GM12878 (cell line): ENCODE results near the gene ABHD11. TPM values are rescaled to one million over a fixed set of nuclear protein-coding genes. Genes with fewer than 3 reads are reported as not detected.

ENCODE experiments used
- ATAC-seq: fragments of 200-7000 bp; cut with Tn5 transposase; 3 replicates; pipeline ENCODE4 v1.9.1; 2020; ENCODE audit warnings: mild to moderate bottlenecking, moderate library complexity
- BruUV-seq: library from RNA; stranded (reverse); fragments of 400-500 nt; replicated peaks from 2 replicates; lab custom pipeline; 2021; lab: Mats Ljungman, UMichigan
- CTCF ChIA-PET: fragments of 300-600 bp; sonication (Branson Sonifier 250); formaldehyde crosslinking; extraction: SDS; loops from one replicate; lab custom pipeline; 2021; ENCODE audit warnings: inconsistent platforms; lab: Yijun Ruan, JAX
- POLR2A ChIA-PET: fragments of 350-600 bp; formaldehyde crosslinking; extraction: SDS; loops from one replicate; lab custom pipeline; 2021; ENCODE audit warnings: inconsistent platforms; lab: Charles Lee
- RAD21 ChIA-PET: fragments of 300-600 bp; sonication (Branson Sonifier 250); formaldehyde crosslinking; loops from one replicate; lab custom pipeline; 2023; ENCODE audit warnings: antibody characterized with exemption; ENCODE audit not compliant: unreplicated experiment; lab: Charles Lee
- SMC1A ChIA-PET: fragments of 300-600 bp; sonication (Branson Sonifier 250); formaldehyde crosslinking; loops from one replicate; lab custom pipeline; 2023; ENCODE audit not compliant: unreplicated experiment, uncharacterized antibody; lab: Charles Lee
- DNase-seq: peaks from one replicate; pipeline ENCODE4 v3.0.0-alpha.2; 2011; ENCODE audit warnings: low read depth, low spot score
- FAIRE-seq: peaks from 3 replicates; lab custom pipeline; 2011; peaks lifted over from hg19 to GRCh38; lab: Jason Lieb, UNC
- H2AFZ ChIP-seq: 2 replicates; pipeline ENCODE4 v1.6.0; 2011; ENCODE audit warnings: low read depth, low read length, control low read depth; ENCODE audit not compliant: control insufficient read depth
- H3K27ac ChIP-seq: 2 replicates; pipeline ENCODE4 v1.5.1; 2011; ENCODE audit warnings: control low read depth; ENCODE audit not compliant: control insufficient read depth, insufficient read depth
- H3K27me3 ChIP-seq, 2 experiments: replicated peaks in 1 of 2; 2 replicates each; pipeline versions ENCODE4 v1.6.0 to v1.6.1; 2011; ENCODE audit warnings: low read length in 1 of 2; ENCODE audit not compliant: control insufficient read depth in 2 of 2, insufficient read depth in 2 of 2
- H3K36me3 ChIP-seq, 2 experiments: 2 replicates each; pipeline ENCODE4 v1.5.1; 2011; ENCODE audit warnings: low read length in 1 of 2; ENCODE audit not compliant: control insufficient read depth in 2 of 2, insufficient read depth in 2 of 2
- H3K4me1 ChIP-seq: 2 replicates; pipeline ENCODE4 v1.6.1; 2011; ENCODE audit warnings: mild to moderate bottlenecking, low read length, moderate library complexity, mixed read lengths; ENCODE audit not compliant: control insufficient read depth, insufficient read depth
- H3K4me2 ChIP-seq: 2 replicates; pipeline ENCODE4 v1.6.0; 2011; ENCODE audit warnings: control low read depth; ENCODE audit not compliant: control insufficient read depth, insufficient read depth
- H3K4me3 ChIP-seq: fragments of 200-600 bp; sonication (generic); 2 replicates; pipeline ENCODE4 v1.5.1; 2016
- H3K79me2 ChIP-seq: 2 replicates; pipeline ENCODE4 v1.6.0; 2011; ENCODE audit warnings: low read length; ENCODE audit not compliant: control insufficient read depth, insufficient read depth
- H3K9ac ChIP-seq: 2 replicates; pipeline ENCODE4 v1.8.0; 2011; ENCODE audit warnings: low read length, control low read depth, mixed read lengths; ENCODE audit not compliant: control insufficient read depth, insufficient read depth
- H3K9me3 ChIP-seq: replicated peaks from 3 replicates; pipeline ENCODE4 v1.5.1; 2011; ENCODE audit warnings: mild to moderate bottlenecking, low read length; ENCODE audit not compliant: control insufficient read depth, insufficient read depth
- H4K20me1 ChIP-seq: 2 replicates; pipeline ENCODE4 v1.6.0; 2011; ENCODE audit not compliant: control insufficient read depth, insufficient read depth
- CREB1 ChIP-seq: IDR thresholded peaks from 2 replicates; pipeline ENCODE4 v1.6.1; 2012; ENCODE audit warnings: low read depth, mild to moderate bottlenecking, inconsistent platforms
- E2F8 ChIP-seq: fragments of 450-650 bp; IDR thresholded peaks from 2 replicates; pipeline ENCODE4 v1.6.1; 2018; ENCODE audit warnings: mild to moderate bottlenecking, low read depth, moderate library complexity; ENCODE audit not compliant: partially characterized antibody
- E4F1 ChIP-seq: fragments of 450-650 bp; IDR thresholded peaks from 2 replicates; pipeline ENCODE4 v1.6.1; 2018; ENCODE audit warnings: borderline replicate concordance, mild to moderate bottlenecking; ENCODE audit not compliant: partially characterized antibody
- IKZF1 ChIP-seq: fragments of 450-650 bp; conservative IDR thresholded peaks from 2 replicates; pipeline ENCODE4 v1.6.1; 2017; ENCODE audit warnings: antibody characterized with exemption, mild to moderate bottlenecking
- NRF1 ChIP-seq: conservative IDR thresholded peaks from 2 replicates; pipeline ENCODE4 v1.6.1; 2011; ENCODE audit warnings: mild to moderate bottlenecking, low read depth, low read length, improper control_type of control experiment
- SKIL ChIP-seq: fragments of 450-650 bp; IDR thresholded peaks from 2 replicates; pipeline ENCODE4 v1.6.1; 2017; ENCODE audit warnings: mild to moderate bottlenecking, low read depth, inconsistent platforms; ENCODE audit not compliant: poor library complexity, severe bottlenecking
- SMARCA5 ChIP-seq: fragments of 450-650 bp; IDR thresholded peaks from 2 replicates; pipeline ENCODE4 v1.6.1; 2017; ENCODE audit warnings: mild to moderate bottlenecking
- SREBF2 ChIP-seq: IDR thresholded peaks from 2 replicates; pipeline ENCODE4 v1.6.1; 2012; ENCODE audit warnings: mild to moderate bottlenecking, low read length
- SUZ12 ChIP-seq: fragments of 200-600 bp; sonication (generic); IDR thresholded peaks from one replicate; pipeline ENCODE4 v1.6.1; 2018; ENCODE audit warnings: antibody characterized with exemption, mild to moderate bottlenecking; ENCODE audit not compliant: unreplicated experiment
- ZZZ3 ChIP-seq: IDR thresholded peaks from 2 replicates; pipeline ENCODE4 v1.6.1; 2011; ENCODE audit warnings: low read depth; ENCODE audit not compliant: control insufficient read depth, insufficient read length
- WGBS: methylation state at CpG from one replicate; pipeline ENCODE4 v1.1.6; 2016; ENCODE audit warnings: low lambda C conversion rate; ENCODE audit not compliant: insufficient replicate concordance, insufficient coverage; ENCODE audit errors: missing lambda C conversion rate; 5-methylcytosine and 5-hydroxymethylcytosine counted together
- in situ Hi-C: fragments of 300-500 bp; cut with MboI; formaldehyde crosslinking; loops from 9 replicates; pipeline ENCODE4 v1.14.3; 2018; ENCODE audit warnings: mixed read lengths
- intact Hi-C: fragments of 100-400 bp; cut with micrococcal nuclease; formaldehyde crosslinking; loops from one replicate; pipeline ENCODE4 v1.14.2; 2022; ENCODE audit not compliant: unreplicated experiment
- polyA plus RNA-seq, 11 experiments: library from polyadenylated mRNA; depleted of rRNA in 4 of 11; unstranded in 6 of 11; stranded (reverse) in 5 of 11; fragments of >200 nt; fragmentation: Nextera tagmentation in 4 of 11; fragmentation: Illumina TruSeq in 1 of 11; extraction: Ambion mirVana in 4 of 11; extraction: Trizol in 1 of 11; gene quantifications; 1 replicate in 1 of 11; 2 replicates in 10 of 11; pipeline versions ENCODE4 v1.2.1 to v1.2.3, GENCODE V29; 2011 to 2016; ENCODE audit warnings: inconsistent platforms in 2 of 11, missing spikeins in 2 of 11, low read depth in 1 of 11
- total RNA-seq, 4 experiments: library from RNA; depleted of rRNA in 3 of 4; stranded (reverse); fragments of >200 nt in 3 of 4; fragmentation: Illumina TruSeq in 1 of 4; extraction: Trizol in 1 of 4; gene quantifications; 2 replicates each; pipeline versions ENCODE4 v1.2.1 to v1.2.3, GENCODE V29; 2013 to 2021

ABHD11 gene
- total and polyA plus RNA-seq, 10 of the 15 experiments (the other 5 are each of a cell fraction or from before 2014, with no cell fraction given): 2.8 to 24.8 (median 10.1) TPM

GRCh38 chr7:73718905-73719805 is 19.4 kb downstream of the ABHD11 start, which contains the start of gene STX1A:
Gene STX1A, minus strand, starts transcription at chr7:73719669. Its CDS starts 38 bp downstream, at chr7:73719631.
- ChIA-PET POLR2A (interaction anchor here (0.6 to 1.1 kb wide), 3 partner anchors 8 to 197 kb away, joined by 3 to 4 read pairs (median 3); partner anchors contain the start of gene BAZ1B), CTCF (interaction anchor here (2.9 kb wide), 1 partner anchor 112 kb away, joined by 14 read pairs; no protein-coding TSS in a partner anchor), SMC1A (interaction anchor here (2.0 kb wide), 1 partner anchor 112 kb away, joined by 10 read pairs; no protein-coding TSS in a partner anchor), RAD21 (interaction anchor here (1.6 kb wide), 1 partner anchor 19 kb away, joined by 6 read pairs; the partner anchor contains the start of gene ABHD11)
- peak; percentile 86 for ATAC-seq
- in situ Hi-C loops: no loop called here
- H3K4me1 ChIP-seq: peaks cover 12% of the 10 kb centered on the region
- H3K9ac ChIP-seq: peak within 1 kb of the TSS; percentile 39; the same call in 1 of the 2 replicates
- H3K27ac ChIP-seq: no peak within 1 kb of the TSS
- peak within 1 kb of the TSS; percentile 87 for H3K4me3 ChIP-seq
- intact Hi-C loops: loop anchor here (2.0 kb wide), 1 partner anchor 36 kb away; the partner anchor contains the start of genes BUD23 and DNAJC30
- H3K36me3 ChIP-seq: no peaks in the 10 kb centered on the region
- peaks cover 4% of the 10 kb centered on the region; the same call in 1 of the 2 replicates for H4K20me1 ChIP-seq
- no TSS peak for BruUV-seq
- H3K4me2 ChIP-seq: peak within 1 kb of the TSS; percentile 90
- 2% methylated on average over 27 of the region's 96 CpGs for whole genome bisulfite sequencing
- H3K27me3 ChIP-seq: no peaks in the 10 kb centered on the region
- no peak for DNase-seq
- peak within 1 kb of the TSS; percentile 91 for H2AFZ ChIP-seq
- FAIRE-seq: no peak
- no peaks in the 10 kb centered on the region for H3K79me2 ChIP-seq
- H3K9me3 ChIP-seq: no peaks in the 10 kb centered on the region
- no peak for TF ChIP-seq ZZZ3
- no peak for TF ChIP-seq SUZ12
- TF ChIP-seq SREBF2: no peak
- TF ChIP-seq IKZF1: peak; percentile 90
- TF ChIP-seq SKIL: no peak
- TF ChIP-seq CREB1: no peak
- no peak for TF ChIP-seq SMARCA5
- no peak for TF ChIP-seq E2F8
- no peak for TF ChIP-seq E4F1
- TF ChIP-seq NRF1: peak; percentile 72
